AML-193 (cell line): Measurements from ENCODE around the gene NFATC1.
"Not testable (repeated sequence)": the region's sequence is repeated elsewhere in the genome, so short reads cannot be mapped to it uniquely, and the experiment has no call there.

ENCODE experiments used
- DNase-seq, 2 experiments: peaks; one replicate each; lab custom pipeline; 2025; lab: John Stamatoyannopoulos, UW

NFATC1 gene

GRCh38 chr18:79490626-79491041, 94.9 kb downstream of the NFATC1 start:
- no peak for DNase-seq

GRCh38 chr18:79491081-79491551, 95.4 kb downstream of the NFATC1 start:
- no peak for DNase-seq

- DNase-seq, result no peak
These were observed 97.6 kb downstream of the NFATC1 start for GRCh38 chr18:79493211-79493800.

- no peak for DNase-seq
These were observed 98.1 kb downstream of the NFATC1 start for GRCh38 chr18:79493801-79494211.

GRCh38 chr18:79494936-79495335, 99.2 kb downstream of the NFATC1 start:
- no peak for DNase-seq

GRCh38 chr18:79495591-79496071, 99.9 kb downstream of the NFATC1 start:
- DNase-seq, result no peak

GRCh38 chr18:79496237-79496977, 100.7 kb downstream of the NFATC1 start:
- DNase-seq, result no peak

GRCh38 chr18:79496978-79497637, 101.4 kb downstream of the NFATC1 start:
- no peak for DNase-seq

- DNase-seq, result no peak
These were observed 101.9 kb downstream of the NFATC1 start for GRCh38 chr18:79497638-79498081.

- no peak for DNase-seq
These were observed 102.9 kb downstream of the NFATC1 start for GRCh38 chr18:79498662-79499061.

- no peak for DNase-seq
These were observed 105.3 kb downstream of the NFATC1 start for GRCh38 chr18:79501006-79501405.

GRCh38 chr18:79502782-79503181, 107.1 kb downstream of the NFATC1 start:
- DNase-seq, result no peak

- no peak for DNase-seq
These were observed 107.7 kb downstream of the NFATC1 start for GRCh38 chr18:79503406-79503805.

- no peak for DNase-seq
These were observed 108.3 kb downstream of the NFATC1 start for GRCh38 chr18:79504034-79504433.

GRCh38 chr18:79504495-79504894, 108.8 kb downstream of the NFATC1 start:
- DNase-seq, result not testable (repeated sequence)

GRCh38 chr18:79505465-79505864, 109.7 kb downstream of the NFATC1 start:
- not testable (repeated sequence) for DNase-seq

- DNase-seq, result peak; percentile 37 to 48
These were observed 110.7 kb downstream of the NFATC1 start for GRCh38 chr18:79506191-79507075.

- peak; percentile 33 to 49 for DNase-seq
These were observed 111.4 kb downstream of the NFATC1 start for GRCh38 chr18:79507076-79507545.

- DNase-seq, result peak in 1 of 2 experiments; percentile 14
These were observed 112.1 kb downstream of the NFATC1 start for GRCh38 chr18:79507546-79508480.
